Measurements from ENCODE around the gene SNRNP200.

The SNRNP200 gene

GRCh38 chr2:96306370-96306769 is 1.0 kb upstream of the SNRNP200 start:
- peak overlapping the region; percentile 94 for H3K4me2 ChIP-seq
- H3K27me3 ChIP-seq (ENCODE audit: insufficient read depth, low read depth), result no peaks in the 10 kb centered on the region
- peak overlapping the region; percentile 67 for H3K27ac ChIP-seq
- H3K9ac ChIP-seq, result peak overlapping the region; percentile 77; the same call in 1 of the 2 replicates
- H3K36me3 ChIP-seq (ENCODE audit: insufficient read depth), result peaks cover 11% of the 10 kb centered on the region; the same call in 1 of the 2 replicates
- peaks cover 25% of the 10 kb centered on the region for H3K4me1 ChIP-seq (ENCODE audit: low read depth, poor library complexity, severe bottlenecking)
- H3K79me2 ChIP-seq (ENCODE audit: insufficient read depth, low read depth), result peaks cover 30% of the 10 kb centered on the region
- no peak for TF ChIP-seq CTCF (conservative IDR thresholded peaks at IDR 0.05; ENCODE audit: low read depth, low read length)
- H3K4me3 ChIP-seq (IDR thresholded peaks at IDR 0.05; ENCODE audit: insufficient read depth, low read depth, low read length), result no peak overlapping the region
- no peaks in the 10 kb centered on the region for H4K20me1 ChIP-seq (ENCODE audit: insufficient read depth)
- peak overlapping the region; percentile 80 for H2AFZ ChIP-seq (ENCODE audit: low read depth)

- Histone ChIP-seq H3K79me2 (ENCODE audit: insufficient read depth, low read depth) (peaks cover 30% of the 10 kb centered on the region), H3K4me2 (peak overlapping the region; percentile 94), H3K36me3 (ENCODE audit: insufficient read depth) (peaks cover 11% of the 10 kb centered on the region; the same call in 1 of the 2 replicates), H3K4me3 (IDR thresholded peaks at IDR 0.05; ENCODE audit: insufficient read depth, low read depth, low read length) (peak overlapping the region; percentile 85), H4K20me1 (ENCODE audit: insufficient read depth) (no peaks in the 10 kb centered on the region), H3K27me3 (ENCODE audit: insufficient read depth, low read depth) (no peaks in the 10 kb centered on the region), H3K27ac (peak overlapping the region; percentile 67), H3K9ac (peak overlapping the region; percentile 77), H2AFZ (ENCODE audit: low read depth) (peak overlapping the region; percentile 80), H3K4me1 (ENCODE audit: low read depth, poor library complexity, severe bottlenecking) (peaks cover 25% of the 10 kb centered on the region)
- TF ChIP-seq CTCF (conservative IDR thresholded peaks at IDR 0.05; ENCODE audit: low read depth, low read length), result no peak
Observed at GRCh38 chr2:96305979-96306308, 598 bp upstream of the SNRNP200 start.

GRCh38 chr2:96304606-96305005 is 740 bp downstream of the SNRNP200 start:
- peak overlapping the region; percentile 77; the same call in 1 of the 2 replicates for H3K9ac ChIP-seq
- H3K4me1 ChIP-seq (ENCODE audit: low read depth, poor library complexity, severe bottlenecking), result peaks cover 21% of the 10 kb centered on the region
- H3K4me2 ChIP-seq, result peak overlapping the region; percentile 90
- no peak for TF ChIP-seq CTCF (conservative IDR thresholded peaks at IDR 0.05; ENCODE audit: low read depth, low read length)
- H3K4me3 ChIP-seq (IDR thresholded peaks at IDR 0.05; ENCODE audit: insufficient read depth, low read depth, low read length), result no peak overlapping the region
- H3K27me3 ChIP-seq (ENCODE audit: insufficient read depth, low read depth), result no peaks in the 10 kb centered on the region
- no peaks in the 10 kb centered on the region for H4K20me1 ChIP-seq (ENCODE audit: insufficient read depth)
- H2AFZ ChIP-seq (ENCODE audit: low read depth), result peak overlapping the region; percentile 80; the same call in 1 of the 2 replicates
- peaks cover 17% of the 10 kb centered on the region; the same call in 1 of the 2 replicates for H3K36me3 ChIP-seq (ENCODE audit: insufficient read depth)
- peaks cover 30% of the 10 kb centered on the region for H3K79me2 ChIP-seq (ENCODE audit: insufficient read depth, low read depth)
- H3K27ac ChIP-seq, result peak overlapping the region; percentile 67; the same call in 1 of the 2 replicates

- no peak overlapping the region for H3K27ac ChIP-seq
- no peaks in the 10 kb centered on the region for H4K20me1 ChIP-seq (ENCODE audit: insufficient read depth)
- no peak overlapping the region for H2AFZ ChIP-seq (ENCODE audit: low read depth)
- TF ChIP-seq CTCF (conservative IDR thresholded peaks at IDR 0.05; ENCODE audit: low read depth, low read length), result no peak
- no peak overlapping the region for H3K4me3 ChIP-seq (IDR thresholded peaks at IDR 0.05; ENCODE audit: insufficient read depth, low read depth, low read length)
- H3K36me3 ChIP-seq (ENCODE audit: insufficient read depth), result peaks cover 27% of the 10 kb centered on the region; the same call in 1 of the 2 replicates
- H3K27me3 ChIP-seq (ENCODE audit: insufficient read depth, low read depth), result no peaks in the 10 kb centered on the region
- peaks cover 19% of the 10 kb centered on the region for H3K4me1 ChIP-seq (ENCODE audit: low read depth, poor library complexity, severe bottlenecking)
- H3K9ac ChIP-seq, result no peak overlapping the region
- H3K79me2 ChIP-seq (ENCODE audit: insufficient read depth, low read depth), result peaks cover 30% of the 10 kb centered on the region
- H3K4me2 ChIP-seq, result no peak overlapping the region
Observed at GRCh38 chr2:96301865-96302264, 3.5 kb downstream of the SNRNP200 start.

Measured in KMS-11 (cell line).